SU-DHL-6 (cell line): ENCODE data around the gene PSKH1.
A peak's percentile ranks its signal among the peaks of the same experiment; 100 is the strongest.

Experiments
- H2AFZ ChIP-seq: fragments of 200-600 bp; sonication (generic); 2 replicates; pipeline ENCODE4 v1.6.1; 2014; ENCODE audit warnings: low read depth, mild to moderate bottlenecking, moderate library complexity, mixed read lengths, antibody characterized with exemption, low read length; ENCODE audit not compliant: severe bottlenecking
- H3F3A ChIP-seq: fragments of 200-600 bp; shearing (Covaris generic); 2 replicates; pipeline ENCODE4 v1.6.0; 2016; ENCODE audit warnings: antibody characterized with exemption, mild to moderate bottlenecking; ENCODE audit not compliant: insufficient read depth
- H3K27ac ChIP-seq: fragments of 200-600 bp; sonication (generic); 2 replicates; pipeline ENCODE4 v1.5.1; 2016; ENCODE audit warnings: low read depth, mild to moderate bottlenecking, low read length, moderate library complexity, mixed read lengths
- H3K27me3 ChIP-seq: fragments of 200-600 bp; sonication (generic), shearing (Covaris generic); 2 replicates; pipeline ENCODE4 v1.6.0; 2014; ENCODE audit warnings: mild to moderate bottlenecking, low read length
- H3K36me3 ChIP-seq: fragments of 200-600 bp; sonication (generic); 2 replicates; pipeline ENCODE4 v1.6.1; 2014; ENCODE audit warnings: mild to moderate bottlenecking, low read length, mixed read lengths
- H3K4me2 ChIP-seq: fragments of 300-600, 200-600 bp; shearing (Covaris generic), sonication (generic); 2 replicates; pipeline ENCODE4 v1.6.0; 2014; ENCODE audit warnings: low read length, low read depth, mild to moderate bottlenecking; ENCODE audit not compliant: poor library complexity, severe bottlenecking
- H3K4me3 ChIP-seq: fragments of 200-600 bp; sonication (generic); 2 replicates; pipeline ENCODE4 v1.5.1; 2014; ENCODE audit warnings: antibody characterized with exemption, low read length, mild to moderate bottlenecking, mixed read lengths; ENCODE audit not compliant: insufficient read depth, poor library complexity, severe bottlenecking
- H3K79me2 ChIP-seq: fragments of 200-600 bp; sonication (generic); 2 replicates; pipeline ENCODE4 v1.6.1; 2014; ENCODE audit warnings: mild to moderate bottlenecking, low read length, moderate library complexity; ENCODE audit not compliant: insufficient read depth
- H3K9ac ChIP-seq: fragments of 200-600 bp; sonication (generic); 2 replicates; pipeline ENCODE4 v1.7.0; 2014; ENCODE audit warnings: mild to moderate bottlenecking, low read length
- H3K9me2 ChIP-seq: fragments of 200-600 bp; sonication (generic); replicated peaks from 2 replicates; pipeline ENCODE4 v1.6.1; 2014; ENCODE audit warnings: low read length; ENCODE audit not compliant: insufficient read depth
- H3K9me3 ChIP-seq: fragments of 200-600 bp; sonication (generic); 2 replicates; pipeline ENCODE4 v1.6.1; 2014; ENCODE audit warnings: low read length, mixed read lengths; ENCODE audit not compliant: insufficient read depth
- H4K20me1 ChIP-seq: fragments of 200-600 bp; sonication (generic); 2 replicates; pipeline ENCODE4 v1.6.1; 2014; ENCODE audit warnings: low read depth, mild to moderate bottlenecking, antibody characterized with exemption, low read length, moderate library complexity, mixed read lengths
- EZH2phosphoT487 ChIP-seq: fragments of 200-600 bp; sonication (generic), shearing (Covaris generic); conservative IDR thresholded peaks from 2 replicates; pipeline ENCODE4 v1.6.1; 2018; ENCODE audit warnings: mild to moderate bottlenecking, antibody characterized with exemption, low read length, moderate library complexity, mixed read lengths
- TF ChIP-seq, protein P1 (sequence below): fragments of 200-600 bp; sonication (generic); IDR thresholded peaks from one replicate; pipeline ENCODE4 v1.5.1; 2017; ENCODE audit warnings: antibody characterized with exemption, mild to moderate bottlenecking, low read length, moderate library complexity; ENCODE audit not compliant: insufficient read depth, poor library complexity, severe bottlenecking

PSKH1 gene

DNA sequence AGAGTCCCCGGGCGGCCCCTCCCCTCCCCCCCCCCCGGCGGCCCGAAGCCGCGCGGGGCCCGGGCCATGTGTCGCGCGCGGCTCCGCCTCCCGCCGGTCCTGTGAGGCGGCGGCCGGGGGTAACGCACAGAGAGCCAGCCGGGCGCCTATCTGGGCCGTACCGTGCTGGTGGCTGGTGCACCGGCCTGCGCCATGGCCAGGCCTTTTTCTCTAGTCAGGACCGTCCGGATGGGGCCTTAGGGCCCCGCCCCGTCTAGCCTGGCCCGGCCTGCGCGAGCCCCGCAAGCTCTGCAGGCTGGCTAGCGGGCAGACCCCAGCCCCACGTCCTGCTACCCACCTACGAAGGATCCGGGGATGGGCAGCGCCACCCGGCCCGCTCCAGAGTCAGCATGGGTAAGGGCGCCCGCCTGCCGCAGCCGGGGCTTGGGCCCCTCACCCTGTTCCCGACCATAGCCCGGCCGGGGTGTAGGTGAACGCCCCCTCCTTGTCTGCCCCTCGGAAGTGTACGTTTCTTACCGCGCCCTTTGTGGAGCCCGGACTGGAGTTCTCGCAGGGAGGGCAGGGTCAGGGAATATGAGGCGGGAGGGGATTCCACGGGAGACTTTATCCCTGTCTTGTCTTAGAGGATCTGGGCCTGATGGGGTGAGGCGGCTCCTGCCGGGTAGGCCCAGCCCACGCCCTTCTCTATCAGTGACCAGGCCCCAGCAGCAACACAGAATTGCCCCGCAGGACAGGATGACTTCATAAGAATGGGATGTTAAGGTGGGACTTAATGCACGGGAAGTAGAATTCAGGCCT, 45.8 kb upstream of the PSKH1 start, which contains the start of gene CENPT:
CENPT (minus strand) TSS at position 630 of the 798 bp plus-strand sequence. CDS start 13,834 bp downstream, outside the sequence.
- H3K27ac ChIP-seq = peak within 1 kb of the TSS; percentile 86
- no peaks in the 10 kb centered on the region for H3K27me3 ChIP-seq
- peak within 1 kb of the TSS; percentile 90 for H3K4me3 ChIP-seq
- peak within 1 kb of the TSS; percentile 85 for H3K4me2 ChIP-seq
- peak within 1 kb of the TSS; percentile 96 for H3K9ac ChIP-seq
- H3K36me3 ChIP-seq = no peaks in the 10 kb centered on the region
- peaks cover 5% of the 10 kb centered on the region; the same call in 1 of the 2 replicates for H4K20me1 ChIP-seq
- no peaks in the 10 kb centered on the region for H3K9me2 ChIP-seq
- peak within 1 kb of the TSS; percentile 27 for H2AFZ ChIP-seq
- no peaks in the 10 kb centered on the region for H3K9me3 ChIP-seq
- H3K79me2 ChIP-seq = peaks cover 78% of the 10 kb centered on the region
- H3F3A ChIP-seq = peaks cover 22% of the 10 kb centered on the region
- no peak for TF ChIP-seq EZH2phosphoT487
- TF ChIP-seq, protein P1, sequence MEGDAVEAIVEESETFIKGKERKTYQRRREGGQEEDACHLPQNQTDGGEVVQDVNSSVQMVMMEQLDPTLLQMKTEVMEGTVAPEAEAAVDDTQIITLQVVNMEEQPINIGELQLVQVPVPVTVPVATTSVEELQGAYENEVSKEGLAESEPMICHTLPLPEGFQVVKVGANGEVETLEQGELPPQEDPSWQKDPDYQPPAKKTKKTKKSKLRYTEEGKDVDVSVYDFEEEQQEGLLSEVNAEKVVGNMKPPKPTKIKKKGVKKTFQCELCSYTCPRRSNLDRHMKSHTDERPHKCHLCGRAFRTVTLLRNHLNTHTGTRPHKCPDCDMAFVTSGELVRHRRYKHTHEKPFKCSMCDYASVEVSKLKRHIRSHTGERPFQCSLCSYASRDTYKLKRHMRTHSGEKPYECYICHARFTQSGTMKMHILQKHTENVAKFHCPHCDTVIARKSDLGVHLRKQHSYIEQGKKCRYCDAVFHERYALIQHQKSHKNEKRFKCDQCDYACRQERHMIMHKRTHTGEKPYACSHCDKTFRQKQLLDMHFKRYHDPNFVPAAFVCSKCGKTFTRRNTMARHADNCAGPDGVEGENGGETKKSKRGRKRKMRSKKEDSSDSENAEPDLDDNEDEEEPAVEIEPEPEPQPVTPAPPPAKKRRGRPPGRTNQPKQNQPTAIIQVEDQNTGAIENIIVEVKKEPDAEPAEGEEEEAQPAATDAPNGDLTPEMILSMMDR = no peak

DNA sequence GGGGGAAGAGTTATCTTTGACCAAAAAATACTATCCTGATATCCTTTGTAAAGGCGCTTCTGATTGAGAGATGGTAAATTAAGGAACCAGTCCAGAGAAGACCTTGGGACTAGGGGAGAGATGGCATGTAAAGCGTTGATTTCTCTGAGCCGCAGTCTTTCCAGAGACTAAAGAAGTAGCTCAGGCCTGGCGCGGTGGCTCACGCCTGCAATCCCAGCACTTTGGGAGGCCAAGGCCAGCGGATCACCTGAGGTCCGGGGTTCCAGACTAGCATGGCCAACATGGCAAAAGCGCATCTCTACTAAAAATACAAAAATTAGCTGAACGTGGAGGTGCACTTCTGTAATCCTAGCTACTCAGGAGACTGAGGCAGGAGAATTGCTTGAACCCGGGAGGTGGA, 44.9 kb upstream of the PSKH1 start:
- peak overlapping the region; percentile 96 for H3K9ac ChIP-seq
- H3K4me2 ChIP-seq = peak overlapping the region; percentile 85
- no peaks in the 10 kb centered on the region for H3K9me2 ChIP-seq
- H3K79me2 ChIP-seq = peaks cover 80% of the 10 kb centered on the region
- peaks cover 22% of the 10 kb centered on the region for H3F3A ChIP-seq
- H3K36me3 ChIP-seq = no peaks in the 10 kb centered on the region
- peak overlapping the region; percentile 90 for H3K4me3 ChIP-seq
- TF ChIP-seq EZH2phosphoT487 = no peak
- peaks cover 5% of the 10 kb centered on the region; the same call in 1 of the 2 replicates for H4K20me1 ChIP-seq
- no peak overlapping the region for H3K27ac ChIP-seq
- no peak overlapping the region for H2AFZ ChIP-seq
- no peaks in the 10 kb centered on the region for H3K9me3 ChIP-seq
- no peaks in the 10 kb centered on the region for H3K27me3 ChIP-seq

DNA sequence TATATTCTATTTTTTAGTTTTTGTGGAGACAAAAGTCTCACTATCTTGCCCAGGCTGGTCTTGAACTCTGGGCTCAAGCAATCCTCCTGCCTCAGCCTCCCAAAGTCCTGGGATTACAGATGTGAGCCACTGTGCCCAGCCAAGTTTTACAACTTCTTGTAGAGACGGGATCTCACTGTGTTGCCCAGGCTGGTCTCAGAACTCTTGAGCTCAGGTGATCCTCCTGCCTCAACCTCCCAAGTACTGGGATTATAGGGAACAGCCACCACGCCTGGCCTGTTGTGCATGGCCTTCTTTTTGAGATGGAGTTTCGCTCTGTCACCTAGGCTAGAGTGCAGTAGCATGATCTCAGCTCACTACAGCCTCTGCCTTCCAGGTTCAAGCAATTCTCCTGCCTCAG, 39.4 kb upstream of the PSKH1 start:
- H3K36me3 ChIP-seq = no peaks in the 10 kb centered on the region
- H3K9me3 ChIP-seq = no peaks in the 10 kb centered on the region
- peaks cover 10% of the 10 kb centered on the region; the same call in 1 of the 2 replicates for H4K20me1 ChIP-seq
- H3K27me3 ChIP-seq = no peaks in the 10 kb centered on the region
- H3K9me2 ChIP-seq = no peaks in the 10 kb centered on the region
- H3F3A ChIP-seq = no peaks in the 10 kb centered on the region
- peaks cover 97% of the 10 kb centered on the region for H3K79me2 ChIP-seq
- H2AFZ ChIP-seq = no peak overlapping the region
- no peak overlapping the region for H3K4me2 ChIP-seq
- no peak for TF ChIP-seq EZH2phosphoT487
- TF ChIP-seq, protein P1 = no peak
- H3K9ac ChIP-seq = no peak overlapping the region
- no peak overlapping the region for H3K4me3 ChIP-seq
- no peak overlapping the region for H3K27ac ChIP-seq

DNA sequence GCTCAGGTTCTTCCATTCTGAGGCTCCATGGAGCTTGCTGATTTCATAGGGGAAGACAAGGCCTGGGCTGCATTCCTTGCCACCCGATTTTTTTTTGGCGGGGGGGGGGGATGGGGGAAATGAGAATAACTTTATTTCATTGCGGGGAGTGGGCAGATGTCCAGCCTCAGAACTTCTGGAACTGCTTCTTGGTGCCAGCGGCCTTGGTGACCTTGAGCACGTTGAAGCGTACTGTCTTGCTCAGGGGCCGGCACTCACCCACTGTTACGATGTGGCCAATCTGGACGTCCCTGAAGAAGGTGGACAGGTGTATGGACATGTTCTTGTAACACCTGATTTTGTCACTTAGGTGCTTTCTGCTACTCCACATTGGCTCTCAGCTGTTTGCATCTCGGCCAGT, 37.3 kb upstream of the PSKH1 start:
- Histone ChIP-seq H3F3A (no peaks in the 10 kb centered on the region), H3K9me2 (no peaks in the 10 kb centered on the region), H3K4me2 (no peak overlapping the region), H3K79me2 (peaks cover 94% of the 10 kb centered on the region), H3K9ac (no peak overlapping the region), H3K4me3 (no peak overlapping the region), H3K36me3 (no peaks in the 10 kb centered on the region), H4K20me1 (peaks cover 10% of the 10 kb centered on the region; the same call in 1 of the 2 replicates), H3K27ac (no peak overlapping the region), H3K9me3 (no peaks in the 10 kb centered on the region), H3K27me3 (no peaks in the 10 kb centered on the region), H2AFZ (no peak overlapping the region)
- TF ChIP-seq, protein P1 = no peak
- TF ChIP-seq EZH2phosphoT487 = no peak
